NT2/D1 (cell line): Measurements from ENCODE around the gene FHOD3.

Experiments used
- SUZ12 ChIP-seq: IDR thresholded peaks from 2 replicates; pipeline ENCODE4 v1.6.1; 2011; ENCODE audit not compliant: insufficient read length, insufficient read depth; ENCODE audit errors: extremely low read depth
- YY1 ChIP-seq: IDR thresholded peaks from 2 replicates; pipeline ENCODE4 v1.6.1; 2011; ENCODE audit not compliant: insufficient read length, insufficient read depth
- ZNF274 ChIP-seq: IDR thresholded peaks from 2 replicates; pipeline ENCODE4 v1.6.1; 2011; ENCODE audit warnings: mild to moderate bottlenecking, low read depth, low read length

DNA sequence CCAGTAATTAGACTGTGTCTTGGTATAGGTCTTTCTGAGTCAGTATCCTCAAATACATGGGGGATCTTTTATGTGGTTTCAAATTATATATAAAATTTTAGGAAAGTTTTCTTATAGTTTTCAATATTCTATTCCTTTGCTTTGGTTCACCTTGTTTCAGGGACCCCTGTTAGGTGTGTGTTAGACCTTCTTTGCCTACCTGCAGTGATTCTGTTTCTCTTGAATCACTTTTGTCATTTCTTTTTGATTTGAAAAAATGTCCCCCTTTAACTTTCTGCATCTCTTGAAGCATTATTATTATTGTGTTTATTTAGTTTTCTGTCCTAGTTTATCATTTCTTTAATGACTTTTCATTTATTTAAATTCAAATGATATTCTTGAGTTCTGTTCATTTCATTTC lies 98.7 kb downstream of the FHOD3 start:
- TF ChIP-seq YY1 (no peak), SUZ12 (no peak), ZNF274 (no peak)
